Glomerular endothelial cell (primary cell): ENCODE results near the gene DCDC2C. TPM values are rescaled to one million over a fixed set of nuclear protein-coding genes. Genes with fewer than 3 reads are reported as not detected.

Experiments used
- DNase-seq: peaks from one replicate; pipeline ENCODE4 v3.0.0-alpha.2; 2011; ENCODE audit warnings: low read depth, low spot score; ENCODE audit errors: extremely low read depth
- total RNA-seq: library from RNA; depleted of rRNA; stranded (reverse); fragments of >200 nt; gene quantifications from 2 replicates; pipeline ENCODE4 v1.2.3, GENCODE V29; 2015

The DCDC2C gene
- total RNA-seq, 1 donor from 2014 or later = not detected

GRCh38 chr2:3708576-3708975 lies 5.2 kb downstream of the DCDC2C start:
- DNase-seq = no peak

- no peak for DNase-seq
These were observed 5.8 kb downstream of the DCDC2C start for GRCh38 chr2:3709225-3709624.

- DNase-seq = no peak
These were observed 9.0 kb downstream of the DCDC2C start for GRCh38 chr2:3712424-3712823.

- no peak for DNase-seq
These were observed 9.6 kb downstream of the DCDC2C start for GRCh38 chr2:3712831-3713503.

- no peak for DNase-seq
These were observed 15.3 kb downstream of the DCDC2C start for GRCh38 chr2:3718679-3719078.

- DNase-seq = no peak
These were observed 21.6 kb downstream of the DCDC2C start for GRCh38 chr2:3725002-3725401.

- DNase-seq = no peak
These were observed 22.3 kb downstream of the DCDC2C start for GRCh38 chr2:3725458-3726250.

- no peak for DNase-seq
These were observed 23.1 kb downstream of the DCDC2C start for GRCh38 chr2:3726511-3726910.

- no peak for DNase-seq
These were observed 24.1 kb downstream of the DCDC2C start for GRCh38 chr2:3727397-3728045.

- peak; percentile 41 for DNase-seq
These were observed 25.0 kb downstream of the DCDC2C start for GRCh38 chr2:3728104-3729054.

- DNase-seq = no peak
These were observed 25.7 kb downstream of the DCDC2C start for GRCh38 chr2:3729055-3729448.

GRCh38 chr2:3729786-3730185 lies 26.4 kb downstream of the DCDC2C start:
- no peak for DNase-seq

- no peak for DNase-seq
These were observed 27.3 kb downstream of the DCDC2C start for GRCh38 chr2:3730646-3731045.

GRCh38 chr2:3731829-3732228 lies 28.5 kb downstream of the DCDC2C start:
- no peak for DNase-seq

GRCh38 chr2:3736112-3736511 lies 32.7 kb downstream of the DCDC2C start:
- DNase-seq = no peak

- no peak for DNase-seq
These were observed 33.8 kb downstream of the DCDC2C start for GRCh38 chr2:3737128-3737527.

- no peak for DNase-seq
These were observed 35.1 kb downstream of the DCDC2C start for GRCh38 chr2:3738454-3738853.

GRCh38 chr2:3739313-3739712 lies 35.9 kb downstream of the DCDC2C start:
- DNase-seq = no peak

GRCh38 chr2:3741396-3741795 lies 38.0 kb downstream of the DCDC2C start:
- no peak for DNase-seq

- DNase-seq = no peak
These were observed 38.7 kb downstream of the DCDC2C start for GRCh38 chr2:3741867-3742602.
